CD4-positive, alpha-beta T cell (primary cell): ENCODE measurements around the gene AAK1. TPM values are rescaled to one million over a fixed set of nuclear protein-coding genes. Genes with fewer than 3 reads are reported as not detected.
A peak's percentile ranks its signal among the peaks of the same experiment; 100 is the strongest.

Experiments used
- ATAC-seq: fragments of 200-7000 bp; cut with Tn5 transposase; one replicate; pipeline ENCODE4 v1.10.0; 2022; ENCODE audit warnings: mild to moderate bottlenecking; ENCODE audit not compliant: poor library complexity
- CTCF ChIA-PET: fragments of 350-600 bp; sonication (Branson Sonifier 250); formaldehyde crosslinking; loops from one replicate; lab custom pipeline; 2021; ENCODE audit warnings: antibody characterized with exemption, inconsistent platforms; lab: Charles Lee
- POLR2A ChIA-PET: fragments of 350-600 bp; sonication (Branson Sonifier 250); formaldehyde crosslinking; loops from one replicate; lab custom pipeline; 2021; ENCODE audit warnings: antibody characterized with exemption, inconsistent platforms; lab: Charles Lee
- DNase-seq, 14 experiments: peaks; one replicate each; pipeline ENCODE4 v3.0.0-alpha.2; 2013 to 2020; ENCODE audit warnings: mixed read lengths in 2 of 14
- H3K27ac ChIP-seq, 2 donors: one replicate each; pipeline versions ENCODE4 v1.5.1 to v1.7.0; 2013; ENCODE audit warnings: low read length in 2 of 2, low read depth in 1 of 2, mild to moderate bottlenecking in 1 of 2
- H3K27me3 ChIP-seq, 2 experiments: 1 replicate in 1 of 2; 2 replicates in 1 of 2; pipeline versions ENCODE4 v1.6.1 to v1.7.0; 2013; ENCODE audit warnings: low read length in 2 of 2, control low read depth in 1 of 2, mild to moderate bottlenecking in 1 of 2, moderate library complexity in 1 of 2; ENCODE audit not compliant: insufficient read depth in 2 of 2, control insufficient read depth in 1 of 2
- H3K36me3 ChIP-seq: one replicate; pipeline ENCODE4 v1.6.1; 2013; ENCODE audit warnings: low read length, control low read depth; ENCODE audit not compliant: insufficient read depth
- H3K4me1 ChIP-seq: one replicate; pipeline ENCODE4 v1.6.1; 2013; ENCODE audit warnings: low read length, control low read depth; ENCODE audit not compliant: insufficient read depth
- H3K4me3 ChIP-seq: one replicate; pipeline ENCODE4 v1.5.1; 2013; ENCODE audit warnings: mild to moderate bottlenecking, low read length, moderate library complexity
- H3K9me3 ChIP-seq, 2 experiments: 1 replicate in 1 of 2; 2 replicates in 1 of 2; pipeline versions ENCODE4 v1.6.1 to v1.7.0; 2013; ENCODE audit warnings: low read length in 2 of 2, mild to moderate bottlenecking in 2 of 2, control low read depth in 1 of 2, moderate library complexity in 1 of 2; ENCODE audit not compliant: control insufficient read depth in 1 of 2, insufficient read depth in 1 of 2
- H3K27ac Mint-ChIP-seq: one replicate; pipeline ENCODE4 v1.8.0; 2020; ENCODE audit warnings: mixed read lengths
- H3K27me3 Mint-ChIP-seq: one replicate; pipeline ENCODE4 v1.8.0; 2021; ENCODE audit warnings: mixed read lengths
- H3K36me3 Mint-ChIP-seq: one replicate; pipeline ENCODE4 v1.8.0; 2021; ENCODE audit warnings: low read depth, mixed read lengths
- H3K4me1 Mint-ChIP-seq: one replicate; pipeline ENCODE4 v1.8.0; 2021; ENCODE audit warnings: low read depth, mixed read lengths
- H3K4me3 Mint-ChIP-seq: one replicate; pipeline ENCODE4 v1.8.0; 2020; ENCODE audit warnings: mild to moderate bottlenecking, mixed read lengths
- H3K9me3 Mint-ChIP-seq: one replicate; pipeline ENCODE4 v1.8.0; 2020; ENCODE audit warnings: mixed read lengths
- CTCF ChIP-seq: fragments of 200-600 bp; IDR thresholded peaks from one replicate; pipeline ENCODE4 v1.8.0; 2022; ENCODE audit warnings: antibody characterized with exemption, mild to moderate bottlenecking
- intact Hi-C, 2 experiments: fragments of 100-400 bp; cut with DNase I in 1 of 2; cut with micrococcal nuclease in 1 of 2; formaldehyde crosslinking; loops; one replicate each; pipeline versions ENCODE4 v1.15.1 to v1.9.0; 2023 to 2025; cut with DNase I, micrococcal nuclease
- total RNA-seq, 174 experiments: library from RNA in 2 of 174; stranded (reverse) in 2 of 174; gene quantifications; one replicate each; pipeline ENCODE4 v1.2.3 and lab custom pipeline; 2021 to 2026

AAK1 gene
- total RNA-seq, 2 experiments from 2014 or later = 201 to 208 TPM

- H3K4me1 ChIP-seq = peaks cover 3% of the 10 kb centered on the region
- H3K27ac Mint-ChIP-seq = peak overlapping the region; percentile 47
Measured at GRCh38 chr2:69505710-69506109, 137.8 kb downstream of the AAK1 start.

DNA sequence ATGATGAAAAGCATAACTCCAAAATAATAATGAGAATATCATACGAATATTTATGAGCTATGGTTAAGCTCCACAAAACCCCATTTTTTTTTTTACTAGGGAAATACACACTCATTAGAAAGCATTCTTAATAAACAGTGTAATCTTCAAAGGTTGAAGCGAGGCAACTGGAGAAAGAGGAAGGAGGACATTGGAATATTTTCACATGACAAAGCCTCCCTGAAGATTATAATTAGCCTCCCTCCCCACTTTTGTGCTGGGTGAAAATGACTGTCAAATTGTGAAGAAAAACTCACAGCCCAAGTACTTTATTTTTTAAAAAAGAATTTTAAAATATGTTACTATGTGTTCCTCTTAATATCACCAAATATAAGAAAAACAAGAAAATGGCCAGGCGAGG, 142.2 kb downstream of the AAK1 start:
- ChIA-PET CTCF (interaction anchor here (1.5 to 1.6 kb wide), 2 partner anchors 64 to 223 kb away, joined by 3 read pairs; no protein-coding TSS in a partner anchor), POLR2A (interaction anchor here (1.1 to 1.4 kb wide), 2 partner anchors 9 to 143 kb away, joined by 4 read pairs; no protein-coding TSS in a partner anchor)
- Histone ChIP-seq H3K27ac (no peak overlapping the region), H3K36me3 (peaks cover 72% of the 10 kb centered on the region), H3K4me3 (no peak overlapping the region), H3K9me3 (no peaks in the 10 kb centered on the region), H3K4me1 (peaks cover 3% of the 10 kb centered on the region), H3K27me3 (no peaks in the 10 kb centered on the region)
- no peak for ATAC-seq
- Mint-ChIP-seq H3K27me3 (no peaks in the 10 kb centered on the region), H3K4me1 (peaks cover 29% of the 10 kb centered on the region), H3K27ac (peak overlapping the region; percentile 87), H3K9me3 (no peaks in the 10 kb centered on the region), H3K36me3 (peaks cover 84% of the 10 kb centered on the region), H3K4me3 (no peak overlapping the region)
- no peak for TF ChIP-seq CTCF
- intact Hi-C loops = no loop called here
- no peak for DNase-seq

More at GRCh38 chr2:69505710-69506109, 137.8 kb downstream of the AAK1 start:
- ChIA-PET POLR2A (interaction anchor here (0.7 kb wide), 1 partner anchor 32 kb away, joined by 3 read pairs; no protein-coding TSS in a partner anchor), CTCF (no interaction called here)
- peaks cover 91% of the 10 kb centered on the region for H3K36me3 Mint-ChIP-seq
- H3K9me3 Mint-ChIP-seq = no peaks in the 10 kb centered on the region
- H3K4me1 Mint-ChIP-seq = peaks cover 38% of the 10 kb centered on the region
- no peaks in the 10 kb centered on the region for H3K27me3 Mint-ChIP-seq
- peaks cover 78% of the 10 kb centered on the region for H3K36me3 ChIP-seq
- DNase-seq (peak in 2 of 14 experiments; percentile 16), ATAC-seq (no peak)
- intact Hi-C loops = no loop called here
- no peaks in the 10 kb centered on the region for H3K9me3 ChIP-seq
- no peak for TF ChIP-seq CTCF
- no peak overlapping the region for H3K4me3 ChIP-seq
- no peak overlapping the region for H3K4me3 Mint-ChIP-seq
- no peaks in the 10 kb centered on the region for H3K27me3 ChIP-seq
- no peak overlapping the region for H3K27ac ChIP-seq

GRCh38 chr2:69499966-69500365, 143.6 kb downstream of the AAK1 start:
- Histone ChIP-seq H3K4me1 (peaks cover 3% of the 10 kb centered on the region), H3K4me3 (no peak overlapping the region), H3K27ac (peak overlapping the region in 1 of 2 donors; percentile 36), H3K27me3 (no peaks in the 10 kb centered on the region), H3K9me3 (no peaks in the 10 kb centered on the region), H3K36me3 (peaks cover 70% of the 10 kb centered on the region)
- H3K9me3 Mint-ChIP-seq = no peaks in the 10 kb centered on the region
- peak overlapping the region; percentile 87 for H3K27ac Mint-ChIP-seq
- TF ChIP-seq CTCF = no peak
- ATAC-seq (peak; percentile 94), DNase-seq (peak in 7 of 14 experiments; percentile 6 to 37 (median 12))
- intact Hi-C loops = loop anchor here in 1 of 2 experiments (1.0 kb wide), 1 partner anchor 64 kb away; no protein-coding TSS in a partner anchor
- peaks cover 29% of the 10 kb centered on the region for H3K4me1 Mint-ChIP-seq
- H3K4me3 Mint-ChIP-seq = peak overlapping the region; percentile 31
- ChIA-PET CTCF (interaction anchor here (1.5 kb wide), 1 partner anchor 66 kb away, joined by 3 read pairs; no protein-coding TSS in a partner anchor), POLR2A (interaction anchor here (1.1 kb wide), 1 partner anchor 145 kb away, joined by 4 read pairs; no protein-coding TSS in a partner anchor)
- no peaks in the 10 kb centered on the region for H3K27me3 Mint-ChIP-seq
- H3K36me3 Mint-ChIP-seq = peaks cover 84% of the 10 kb centered on the region
